K562 (cell line): ENCODE measurements around the gene TNFSF9. TPM values are rescaled to one million over a fixed set of nuclear protein-coding genes. Genes with fewer than 3 reads are reported as not detected.

Source experiments
- ARID2 ChIP-seq: fragments of 450-650 bp; IDR thresholded peaks from 2 replicates; pipeline ENCODE4 v1.6.1; 2017; ENCODE audit warnings: antibody characterized with exemption, mild to moderate bottlenecking
- ARID4B ChIP-seq: sonication (generic); formaldehyde crosslinking; IDR thresholded peaks from 2 replicates; pipeline ENCODE4 v1.8.0; 2022; ENCODE audit warnings: mild to moderate bottlenecking, missing genetic modification reagents
- GATAD2A ChIP-seq: fragments of 450-650 bp; IDR thresholded peaks from 2 replicates; pipeline ENCODE4 v1.6.1; 2017
- HDAC1 ChIP-seq, 2 experiments: fragments of 450-650 bp; IDR thresholded peaks; 2 replicates each; pipeline ENCODE4 v1.6.1; 2016 to 2017; ENCODE audit warnings: inconsistent platforms in 1 of 2, mild to moderate bottlenecking in 1 of 2, moderate library complexity in 1 of 2
- MAFK ChIP-seq: IDR thresholded peaks from 2 replicates; pipeline ENCODE4 v1.6.1; 2011; ENCODE audit warnings: low read length, improper control_type of control experiment
- MAX ChIP-seq: sonication (generic); formaldehyde crosslinking; IDR thresholded peaks from 2 replicates; pipeline ENCODE4 v1.9.0; 2022; ENCODE audit warnings: mild to moderate bottlenecking, missing genetic modification reagents
- NCOA2 ChIP-seq, 2 experiments: fragments of 450-650 bp; IDR thresholded peaks; 2 replicates each; pipeline ENCODE4 v1.6.1; 2018; ENCODE audit warnings: mild to moderate bottlenecking in 2 of 2, moderate library complexity in 1 of 2; ENCODE audit not compliant: partially characterized antibody in 2 of 2
- NFATC3 ChIP-seq: fragments of 450-650 bp; IDR thresholded peaks from 2 replicates; pipeline ENCODE4 v1.6.1; 2017; ENCODE audit warnings: mild to moderate bottlenecking
- NFXL1 ChIP-seq: fragments of 450-650 bp; formaldehyde crosslinking; IDR thresholded peaks from 2 replicates; pipeline ENCODE4 v1.4.0; 2021; ENCODE audit warnings: mild to moderate bottlenecking
- NR0B1 ChIP-seq: fragments of 450-650 bp; IDR thresholded peaks from one replicate; pipeline ENCODE4 v1.6.1; 2018; ENCODE audit warnings: mild to moderate bottlenecking, moderate library complexity; ENCODE audit not compliant: partially characterized antibody
- PHB ChIP-seq: fragments of 250-450 bp; sonication (Bioruptor Pico); IDR thresholded peaks from 2 replicates; pipeline ENCODE4 v1.5.0; 2021
- PYGO2 ChIP-seq: fragments of 450-650 bp; IDR thresholded peaks from 2 replicates; pipeline ENCODE4 v1.6.1; 2016; ENCODE audit warnings: mild to moderate bottlenecking, missing genetic modification characterization, moderate library complexity, missing compliant biosample characterization
- RBM22 ChIP-seq: fragments of 200-400 bp; formaldehyde crosslinking; IDR thresholded peaks from 2 replicates; pipeline ENCODE4 v1.6.1; 2018; ENCODE audit warnings: low read length, low read depth; ENCODE audit not compliant: poor library complexity, severe bottlenecking
- SMARCA4 ChIP-seq: fragments of 450-650 bp; IDR thresholded peaks from 2 replicates; pipeline ENCODE4 v1.6.1; 2016
- SREBF2 ChIP-seq: sonication (generic); formaldehyde crosslinking; IDR thresholded peaks from 2 replicates; pipeline ENCODE4 v1.4.0; 2020; ENCODE audit warnings: mild to moderate bottlenecking, missing genetic modification reagents
- TBP ChIP-seq: optimal IDR thresholded peaks from 2 replicates; pipeline ENCODE3; 2011; ENCODE audit warnings: low read depth, low read length, improper control_type of control experiment
- XRCC4 ChIP-seq: IDR thresholded peaks from one replicate; pipeline ENCODE4 v1.6.1; 2011; ENCODE audit not compliant: insufficient read depth, insufficient read length; ENCODE audit errors: extremely low read depth
- ZFP1 ChIP-seq: fragments of 450-650 bp; formaldehyde crosslinking; IDR thresholded peaks from 2 replicates; pipeline ENCODE4 v1.4.0; 2020; ENCODE audit warnings: mild to moderate bottlenecking, mixed read lengths
- ZNF274 ChIP-seq: IDR thresholded peaks from 2 replicates; pipeline ENCODE4 v1.6.1; 2011; ENCODE audit warnings: low read depth, mild to moderate bottlenecking, low read length, moderate library complexity, borderline replicate concordance
- ZNF584 ChIP-seq: fragments of 200-800 bp; sonication (Bioruptor generic); IDR thresholded peaks from 2 replicates; pipeline ENCODE4 v1.6.1; 2016; ENCODE audit warnings: low read depth, mild to moderate bottlenecking, missing genetic modification characterization, missing compliant biosample characterization
- ZNF717 ChIP-seq: fragments of 250-450 bp; sonication (Bioruptor Pico); IDR thresholded peaks from 2 replicates; pipeline ENCODE4 v1.5.0; 2021
- ZNF79 ChIP-seq: fragments of 250-450 bp; sonication (Bioruptor Pico); IDR thresholded peaks from 2 replicates; pipeline ENCODE4 v1.4.0; 2020; ENCODE audit warnings: low read depth, mild to moderate bottlenecking, moderate library complexity
- ZSCAN32 ChIP-seq: fragments of 450-650 bp; formaldehyde crosslinking; IDR thresholded peaks from 2 replicates; pipeline ENCODE4 v1.4.0; 2020; ENCODE audit warnings: mild to moderate bottlenecking, moderate library complexity
- polyA plus RNA-seq, 8 experiments: library from polyadenylated mRNA; depleted of rRNA in 4 of 8; stranded (reverse) in 5 of 8; unstranded in 3 of 8; fragments of >200 nt; fragmentation: Nextera tagmentation in 2 of 8; fragmentation: Illumina TruSeq in 1 of 8; extraction: Ambion mirVana in 2 of 8; extraction: Trizol in 1 of 8; gene quantifications; 2 replicates each; pipeline versions ENCODE4 v1.2.1 to v1.2.3, GENCODE V29; 2011 to 2014; ENCODE audit warnings: inconsistent platforms in 1 of 8, missing spikeins in 1 of 8
- total RNA-seq, 7 experiments: library from RNA; depleted of rRNA in 6 of 7; stranded (reverse); fragments of >200 nt in 6 of 7; fragmentation: Illumina TruSeq in 2 of 7; extraction: Trizol in 2 of 7; gene quantifications; 2 replicates each; pipeline versions ENCODE4 v1.2.1 to v1.2.3, GENCODE V29; 2011 to 2021; ENCODE audit warnings: low replicate concordance in 1 of 7

Gene TNFSF9
- total and polyA plus RNA-seq, 9 of the 15 experiments (the other 6 are each of a cell fraction or from before 2014, with no cell fraction given), result 1.4 to 17.9 (median 6.5) TPM

GRCh38 chr19:6516659-6517291 lies 14.1 kb upstream of the TNFSF9 start (continued):
- TF ChIP-seq ZNF584 (CRISPR knock-in tag), result no peak
- TF ChIP-seq NFATC3, result no peak
- TF ChIP-seq ARID2, result peak; percentile 91
- no peak for TF ChIP-seq ZNF79 (CRISPR knock-in tag)
- no peak for TF ChIP-seq NCOA2 (IDR thresholded peaks at IDR 0.05; ENCODE audit: partially characterized antibody in 2 of 2)
- no peak for TF ChIP-seq ZFP1 (CRISPR knock-in tag)
- no peak for TF ChIP-seq ZSCAN32
- TF ChIP-seq NFXL1 (CRISPR knock-in tag), result no peak
- TF ChIP-seq MAFK, result no peak
- no peak for TF ChIP-seq ZNF274
- TF ChIP-seq SREBF2 (CRISPR knock-in tag), result no peak
- TF ChIP-seq MAX (CRISPR knock-in tag), result no peak
- no peak for TF ChIP-seq ZNF717
- 0 out of 2 replicates have a peak, but pooled peaks have one; percentile 9 for TF ChIP-seq SMARCA4
- no peak for TF ChIP-seq RBM22
- TF ChIP-seq XRCC4, result no peak
- TF ChIP-seq PYGO2 (tag), result no peak
- peak; percentile 38 for TF ChIP-seq TBP
- TF ChIP-seq HDAC1 (IDR thresholded peaks at IDR 0.05), result peak in 1 of 2 experiments; percentile 21; a peak in 2 of 4 replicates
- TF ChIP-seq PHB (CRISPR knock-in tag), result no peak
- TF ChIP-seq NR0B1, result no peak
- peak; percentile 49; the same call in 1 of the 2 replicates for TF ChIP-seq GATAD2A
- peak; percentile 71; the same call in 1 of the 2 replicates for TF ChIP-seq ARID4B (CRISPR knock-in tag)
